ENCODE measurements around the gene PSMB2. TPM values are rescaled to one million over a fixed set of nuclear protein-coding genes. Genes with fewer than 3 reads are reported as not detected.

PSMB2 gene
- total RNA-seq, 1 experiment from 2014 or later: 86.0 TPM

GRCh38 chr1:35668506-35668905, 27.2 kb upstream of the PSMB2 start:
- no peak overlapping the region for H4K91ac ChIP-seq (ENCODE audit: insufficient read length, low read depth, low read length)
- no peak overlapping the region for H3K4me2 ChIP-seq (ENCODE audit: insufficient read depth, insufficient read length, low read length)
- H3K27ac Mint-ChIP-seq: no peak overlapping the region
- no peaks in the 10 kb centered on the region for H3K23me2 ChIP-seq (ENCODE audit: insufficient read length, low read depth, low read length, poor library complexity, severe bottlenecking)
- H3K27me3 Mint-ChIP-seq (ENCODE audit: low read depth): peaks cover 10% of the 10 kb centered on the region
- no peak for DNase-seq
- H3K4me3 Mint-ChIP-seq: no peak overlapping the region
- H2AFZ ChIP-seq (ENCODE audit: low read length): no peak overlapping the region
- H2AK5ac ChIP-seq (ENCODE audit: insufficient read length, low read length): no peak overlapping the region
- H3K9me3 ChIP-seq (ENCODE audit: control insufficient read depth, low read depth, low read length): no peaks in the 10 kb centered on the region
- H2BK120ac ChIP-seq (ENCODE audit: low read depth, low read length, poor library complexity, severe bottlenecking): no peak overlapping the region
- H3K4ac ChIP-seq (ENCODE audit: low read depth, low read length): no peak overlapping the region
- no peak overlapping the region for H2BK15ac ChIP-seq (ENCODE audit: low read depth, low read length)
- no CpG with 5 or more reads among the region's 5 CpGs for WGBS (ENCODE audit: extremely low coverage, insufficient read length, low lambda C conversion rate)
- H4K20me1 ChIP-seq (ENCODE audit: control insufficient read depth, insufficient read depth, insufficient read length): no peaks in the 10 kb centered on the region
- H3K27me3 ChIP-seq (ENCODE audit: insufficient read depth, low read length): no peaks in the 10 kb centered on the region
- no peaks in the 10 kb centered on the region for H3K9me3 Mint-ChIP-seq
- H3K79me1 ChIP-seq (ENCODE audit: insufficient read depth, low read depth, low read length, poor library complexity, severe bottlenecking): no peaks in the 10 kb centered on the region
- no peak overlapping the region for H2BK5ac ChIP-seq (ENCODE audit: insufficient read length, low read length)
- H3K56ac ChIP-seq (ENCODE audit: insufficient read length, low read depth, low read length): no peak overlapping the region
- peaks cover 11 to 12% of the 10 kb centered on the region in 2 experiments for H3K4me1 Mint-ChIP-seq
- no peak overlapping the region for H2BK20ac ChIP-seq (ENCODE audit: low read depth, low read length, poor library complexity, severe bottlenecking)
- H3K27ac ChIP-seq (ENCODE audit: insufficient read length, low read depth, low read length): no peak overlapping the region
- H4K5ac ChIP-seq (ENCODE audit: insufficient read length, low read depth, low read length): no peak overlapping the region
- H3K36me3 Mint-ChIP-seq (ENCODE audit: insufficient read depth in 1 of 3, low read depth in 3 of 3): no peaks in the 10 kb centered on the region
- H3K18ac ChIP-seq (ENCODE audit: insufficient read length, low read depth, low read length): no peak overlapping the region
- no peak for TF ChIP-seq CTCF (conservative IDR thresholded peaks at IDR 0.05)
- no peaks in the 10 kb centered on the region for H3K4me1 ChIP-seq (ENCODE audit: insufficient read depth, low read length)
- H3K14ac ChIP-seq (ENCODE audit: insufficient read depth, low read length): no peak overlapping the region
- no peak overlapping the region for H2BK12ac ChIP-seq (ENCODE audit: insufficient read length, low read depth, low read length)
- H3T11ph ChIP-seq (ENCODE audit: low read length): no peak overlapping the region
- H3K23ac ChIP-seq (ENCODE audit: insufficient read length, low read depth, low read length): no peak overlapping the region
- H3K9ac ChIP-seq (ENCODE audit: extremely low read depth, insufficient read length, low read length): no peak overlapping the region
- H3K79me2 ChIP-seq (ENCODE audit: insufficient read depth, low read length): no peaks in the 10 kb centered on the region
- no peak overlapping the region for H4K8ac ChIP-seq (replicated peaks; ENCODE audit: insufficient read length, low read depth, low read length)

Measured in H9 (cell line).